Mesothelial cell of epicardium (in vitro differentiated cells): ENCODE results near the gene SVIL. TPM values are rescaled to one million over a fixed set of nuclear protein-coding genes. Genes with fewer than 3 reads are reported as not detected.
"Not testable (repeated sequence)": the region's sequence is repeated elsewhere in the genome, so short reads cannot be mapped to it uniquely, and the experiment has no call there.

Source experiments
- DNase-seq, 2 experiments: peaks; one replicate each; pipeline ENCODE4 v3.0.0; 2021; ENCODE audit warnings: low spot score in 2 of 2; ENCODE audit not compliant: unreplicated experiment in 2 of 2
- H3K27ac Mint-ChIP-seq: 2 replicates; pipeline ENCODE4 v1.8.0; 2021; ENCODE audit warnings: mixed read lengths
- H3K27me3 Mint-ChIP-seq: 2 replicates; pipeline ENCODE4 v1.8.0; 2021; ENCODE audit warnings: low read depth, mixed read lengths
- H3K36me3 Mint-ChIP-seq: 2 replicates; pipeline ENCODE4 v1.8.0; 2021; ENCODE audit warnings: mixed read lengths
- H3K4me1 Mint-ChIP-seq: 2 replicates; pipeline ENCODE4 v1.8.0; 2021; ENCODE audit warnings: mixed read lengths
- H3K4me3 Mint-ChIP-seq: 2 replicates; pipeline ENCODE4 v1.8.0; 2021; ENCODE audit warnings: mild to moderate bottlenecking, moderate library complexity, mixed read lengths
- H3K9me3 Mint-ChIP-seq: 2 replicates; pipeline ENCODE4 v1.8.0; 2021; ENCODE audit warnings: mixed read lengths
- total RNA-seq: library from RNA; stranded (reverse); gene quantifications from 3 replicates; pipeline ENCODE4 v1.2.1, GENCODE V29; 2021
- TF ChIP-seq, protein P1 (sequence below): fragments of 200-600 bp; sonication (generic); IDR thresholded peaks from one replicate; pipeline ENCODE4 v1.5.0; 2021; ENCODE audit warnings: antibody characterized with exemption; ENCODE audit not compliant: unreplicated experiment

SVIL gene
- total RNA-seq, 1 donor from 2014 or later, result 293 TPM

DNA sequence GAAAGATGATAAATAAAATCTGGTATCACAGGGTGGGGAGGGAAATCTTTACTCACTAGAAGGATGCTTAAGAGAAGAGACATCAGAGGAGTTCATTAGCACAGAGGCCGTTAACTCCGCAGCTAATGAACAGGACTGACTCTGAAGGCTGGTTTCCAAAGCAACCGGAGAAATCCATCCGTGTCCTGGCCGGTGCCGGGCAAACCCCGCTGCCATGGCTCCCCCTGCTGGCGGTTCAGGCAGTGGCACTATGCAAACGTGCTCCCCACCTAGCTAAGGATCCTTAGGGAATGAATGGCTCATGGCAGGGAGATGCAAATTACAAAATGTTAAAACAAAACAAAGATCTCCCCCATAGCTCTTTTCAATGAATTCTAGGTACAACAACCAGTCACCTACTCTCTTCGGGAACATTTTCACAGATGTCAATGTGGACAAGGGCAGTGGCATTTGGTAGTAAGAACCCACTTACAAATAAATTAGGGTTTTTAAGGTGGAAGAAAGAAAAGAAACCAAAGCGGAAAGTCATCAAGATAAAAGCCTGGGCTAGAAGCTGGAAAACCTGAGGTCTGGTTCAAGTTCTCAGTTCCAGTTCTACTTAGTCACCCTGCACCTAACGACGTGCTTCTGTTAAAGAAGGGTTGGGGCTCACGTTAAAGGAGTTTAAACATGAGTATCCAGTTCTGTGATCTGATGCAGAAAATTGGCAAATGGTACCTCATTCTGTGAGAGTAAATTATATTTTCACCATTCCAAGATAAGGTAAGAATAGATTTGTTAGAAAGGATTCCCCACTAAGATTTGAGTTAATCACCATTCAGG is 138.2 kb downstream of the SVIL start:
- H3K27ac Mint-ChIP-seq, result no peak overlapping the region
- H3K27me3 Mint-ChIP-seq, result no peaks in the 10 kb centered on the region
- peaks cover 38% of the 10 kb centered on the region for H3K36me3 Mint-ChIP-seq
- TF ChIP-seq, protein P1, sequence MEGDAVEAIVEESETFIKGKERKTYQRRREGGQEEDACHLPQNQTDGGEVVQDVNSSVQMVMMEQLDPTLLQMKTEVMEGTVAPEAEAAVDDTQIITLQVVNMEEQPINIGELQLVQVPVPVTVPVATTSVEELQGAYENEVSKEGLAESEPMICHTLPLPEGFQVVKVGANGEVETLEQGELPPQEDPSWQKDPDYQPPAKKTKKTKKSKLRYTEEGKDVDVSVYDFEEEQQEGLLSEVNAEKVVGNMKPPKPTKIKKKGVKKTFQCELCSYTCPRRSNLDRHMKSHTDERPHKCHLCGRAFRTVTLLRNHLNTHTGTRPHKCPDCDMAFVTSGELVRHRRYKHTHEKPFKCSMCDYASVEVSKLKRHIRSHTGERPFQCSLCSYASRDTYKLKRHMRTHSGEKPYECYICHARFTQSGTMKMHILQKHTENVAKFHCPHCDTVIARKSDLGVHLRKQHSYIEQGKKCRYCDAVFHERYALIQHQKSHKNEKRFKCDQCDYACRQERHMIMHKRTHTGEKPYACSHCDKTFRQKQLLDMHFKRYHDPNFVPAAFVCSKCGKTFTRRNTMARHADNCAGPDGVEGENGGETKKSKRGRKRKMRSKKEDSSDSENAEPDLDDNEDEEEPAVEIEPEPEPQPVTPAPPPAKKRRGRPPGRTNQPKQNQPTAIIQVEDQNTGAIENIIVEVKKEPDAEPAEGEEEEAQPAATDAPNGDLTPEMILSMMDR, result peak; percentile 83
- no peak overlapping the region for H3K4me3 Mint-ChIP-seq
- no peaks in the 10 kb centered on the region for H3K9me3 Mint-ChIP-seq
- DNase-seq, result peak; percentile 60 to 88
- H3K4me1 Mint-ChIP-seq, result no peaks in the 10 kb centered on the region

GRCh38 chr10:29495366-29495765 is 139.4 kb downstream of the SVIL start:
- Mint-ChIP-seq H3K36me3 (peaks cover 49% of the 10 kb centered on the region), H3K27ac (no peak overlapping the region), H3K27me3 (no peaks in the 10 kb centered on the region), H3K4me1 (no peaks in the 10 kb centered on the region), H3K4me3 (no peak overlapping the region), H3K9me3 (no peaks in the 10 kb centered on the region)
- TF ChIP-seq, protein P1, result no peak
- DNase-seq, result no peak

- Mint-ChIP-seq H3K36me3 (peaks cover 52% of the 10 kb centered on the region), H3K27ac (no peak overlapping the region), H3K9me3 (no peaks in the 10 kb centered on the region), H3K4me1 (no peaks in the 10 kb centered on the region), H3K27me3 (no peaks in the 10 kb centered on the region), H3K4me3 (no peak overlapping the region)
- TF ChIP-seq, protein P1, result no peak
- no peak for DNase-seq
These were observed 141.1 kb downstream of the SVIL start for GRCh38 chr10:29493697-29494096.

DNA sequence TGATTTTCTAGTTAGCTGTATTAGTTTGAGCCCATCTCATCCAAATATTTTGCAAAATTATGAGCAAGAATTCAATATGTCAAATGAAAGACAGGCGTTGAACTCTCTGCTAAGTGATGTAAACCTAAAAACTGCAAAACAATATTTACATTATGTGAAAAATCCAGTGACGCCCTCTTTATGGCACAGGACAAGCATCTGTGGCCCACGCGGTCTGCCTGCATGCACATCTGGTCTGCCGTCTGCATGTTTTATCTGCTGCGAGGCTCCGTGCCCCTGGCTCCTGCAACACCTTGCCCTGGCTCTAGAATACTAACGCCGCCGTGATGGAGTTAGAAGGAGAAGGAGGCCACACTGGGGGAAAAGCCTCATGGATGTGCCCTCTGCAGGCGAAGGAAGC is 142.0 kb downstream of the SVIL start:
- Mint-ChIP-seq H3K27ac (no peak overlapping the region), H3K9me3 (no peaks in the 10 kb centered on the region), H3K36me3 (peaks cover 60% of the 10 kb centered on the region), H3K4me1 (no peaks in the 10 kb centered on the region), H3K27me3 (no peaks in the 10 kb centered on the region), H3K4me3 (no peak overlapping the region)
- DNase-seq, result no peak
- TF ChIP-seq, protein P1, result no peak

- TF ChIP-seq, protein P1, result no peak
- Mint-ChIP-seq H3K27me3 (no peaks in the 10 kb centered on the region), H3K36me3 (peaks cover 63% of the 10 kb centered on the region), H3K4me1 (no peaks in the 10 kb centered on the region), H3K27ac (no peak overlapping the region), H3K4me3 (no peak overlapping the region), H3K9me3 (no peaks in the 10 kb centered on the region)
- DNase-seq, result no peak
These were observed 142.9 kb downstream of the SVIL start for GRCh38 chr10:29491918-29492317.

GRCh38 chr10:29490781-29491280 is 143.9 kb downstream of the SVIL start:
- not testable (repeated sequence) for H3K4me3 Mint-ChIP-seq, H3K4me1 Mint-ChIP-seq

DNA sequence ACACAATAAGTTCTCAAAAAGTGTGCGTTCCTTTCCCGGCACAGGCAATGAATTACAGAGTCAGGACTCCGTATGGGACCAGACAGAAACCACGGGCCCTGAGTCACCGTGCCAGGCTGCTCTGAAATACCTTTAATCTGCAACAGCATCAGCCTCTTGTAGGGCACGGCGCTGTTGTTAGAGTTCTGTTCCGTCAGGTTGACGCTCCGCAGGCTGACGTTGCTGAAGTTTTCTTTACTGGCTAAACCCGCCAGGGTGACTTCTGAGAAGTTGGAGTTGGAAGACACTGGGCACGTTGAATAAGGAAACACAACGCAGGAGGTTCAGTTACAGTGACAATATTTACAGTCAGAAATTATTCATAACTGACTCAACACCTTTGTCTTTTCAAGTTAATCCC is 146.3 kb downstream of the SVIL start:
- H3K36me3 Mint-ChIP-seq, result peaks cover 74% of the 10 kb centered on the region
- not testable (repeated sequence) for H3K4me1 Mint-ChIP-seq, H3K9me3 Mint-ChIP-seq, H3K4me3 Mint-ChIP-seq, H3K27me3 Mint-ChIP-seq, H3K27ac Mint-ChIP-seq, DNase-seq

More at GRCh38 chr10:29490781-29491280, 143.9 kb downstream of the SVIL start:
- H3K9me3 Mint-ChIP-seq, DNase-seq, H3K27ac Mint-ChIP-seq, H3K27me3 Mint-ChIP-seq: not testable (repeated sequence)
- H3K36me3 Mint-ChIP-seq, result peaks cover 66% of the 10 kb centered on the region
